Dedifferentiated amniotic fluid mesenchymal stem cell (primary cell): ENCODE data around the gene TTLL10.

Source experiments
- DNase-seq: peaks from one replicate; pipeline ENCODE4 v3.0.0-alpha.2; 2016; ENCODE audit errors: extremely low spot score

The TTLL10 gene

GRCh38 chr1:1157914-1158710 is 15.6 kb upstream of the TTLL10 start:
- DNase-seq: no peak

GRCh38 chr1:1160281-1160930 is 13.3 kb upstream of the TTLL10 start:
- DNase-seq: no peak

GRCh38 chr1:1161078-1161682 is 12.5 kb upstream of the TTLL10 start:
- DNase-seq: no peak

- no peak for DNase-seq
These were observed 12.0 kb upstream of the TTLL10 start for GRCh38 chr1:1161683-1162079.

DNA sequence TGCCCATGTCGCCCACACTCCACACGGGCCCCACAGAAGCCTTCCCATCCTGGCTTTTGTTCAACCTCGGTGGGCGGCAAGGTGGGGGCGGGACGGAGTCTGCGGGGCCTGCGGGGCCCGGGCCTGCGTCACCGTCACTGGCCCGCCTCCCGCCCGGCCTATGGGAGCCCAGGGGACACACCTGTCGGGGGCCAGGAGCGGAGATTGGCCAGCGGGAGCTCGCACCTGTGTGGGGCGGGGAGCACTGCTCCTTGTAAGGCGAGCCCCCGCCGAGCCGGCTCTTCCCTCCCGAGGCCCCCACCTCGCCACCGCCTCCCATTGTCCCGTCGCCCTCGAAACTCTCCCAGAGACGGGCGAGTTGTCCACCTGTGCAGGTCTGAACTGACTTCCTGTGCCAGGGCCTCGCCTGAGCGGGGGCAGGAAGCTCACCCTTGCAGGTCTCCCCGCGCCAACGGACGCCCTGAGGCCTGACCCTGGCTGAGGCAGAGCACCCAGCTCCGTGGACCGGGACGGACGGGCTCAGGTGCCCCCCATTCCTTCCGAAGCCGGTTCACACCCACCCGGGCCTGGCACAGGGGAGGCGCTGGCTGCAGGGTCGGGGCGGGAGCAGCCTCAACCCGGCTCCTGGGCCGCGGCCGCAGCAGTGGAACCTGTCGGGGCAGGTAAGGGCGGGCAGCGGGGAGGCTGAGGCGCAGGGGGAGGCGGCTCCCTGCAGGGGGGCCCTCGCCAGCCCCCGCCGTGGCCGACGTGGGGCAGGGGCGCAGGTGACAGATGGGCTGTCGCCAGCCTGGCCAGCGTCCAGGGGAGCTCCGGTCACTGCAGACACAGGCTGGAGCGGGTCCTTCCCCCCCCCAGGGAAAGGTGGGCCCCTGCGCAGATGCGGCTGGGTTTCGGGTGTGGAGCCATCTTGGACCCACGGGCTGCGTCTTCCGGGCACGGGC is 10.8 kb upstream of the TTLL10 start:
- DNase-seq: no peak

DNA sequence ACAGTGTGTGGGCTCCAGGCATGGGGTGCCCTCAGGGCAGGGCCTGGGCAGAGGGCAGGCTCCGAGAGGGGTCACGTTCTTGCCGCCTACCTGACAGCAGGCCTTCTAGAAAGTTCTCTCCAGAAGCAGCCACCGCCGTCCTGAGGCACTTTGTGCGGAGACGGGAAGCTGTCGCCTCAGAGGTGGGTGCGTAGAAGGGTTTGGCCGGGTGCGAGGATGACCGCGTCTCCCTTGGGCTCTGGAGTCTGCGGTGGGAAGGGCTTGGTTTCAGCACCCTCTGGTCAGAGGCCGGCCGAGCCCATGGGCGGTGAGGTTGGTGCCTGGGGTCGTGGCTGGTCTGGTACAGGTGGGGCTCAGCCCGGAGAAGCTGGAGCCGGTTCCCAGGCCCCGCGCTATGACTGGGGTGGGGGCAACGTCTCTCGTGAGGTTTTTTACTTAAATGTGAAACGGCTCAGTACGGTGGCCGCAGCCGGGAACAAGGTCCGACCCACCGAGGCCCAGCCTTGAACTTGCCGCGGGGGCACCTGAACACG is 10.1 kb upstream of the TTLL10 start:
- DNase-seq: no peak

DNA sequence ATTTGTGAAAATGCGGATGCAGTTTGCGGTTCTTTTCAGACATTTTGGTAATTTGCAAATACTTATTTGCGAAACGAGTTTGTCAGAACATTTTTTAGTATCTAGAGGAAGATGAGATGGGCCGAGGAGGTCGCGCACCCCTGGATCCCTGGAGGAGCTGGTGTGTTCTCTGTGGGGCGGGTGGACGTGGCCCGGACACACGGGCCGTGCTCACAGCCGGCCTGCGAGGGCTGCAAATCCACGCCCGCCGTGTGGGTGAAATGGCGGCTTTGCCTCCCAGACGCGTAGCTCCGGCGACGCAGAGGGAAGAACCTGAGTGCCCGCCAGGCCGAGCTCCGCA is 9.3 kb upstream of the TTLL10 start:
- DNase-seq: no peak

DNA sequence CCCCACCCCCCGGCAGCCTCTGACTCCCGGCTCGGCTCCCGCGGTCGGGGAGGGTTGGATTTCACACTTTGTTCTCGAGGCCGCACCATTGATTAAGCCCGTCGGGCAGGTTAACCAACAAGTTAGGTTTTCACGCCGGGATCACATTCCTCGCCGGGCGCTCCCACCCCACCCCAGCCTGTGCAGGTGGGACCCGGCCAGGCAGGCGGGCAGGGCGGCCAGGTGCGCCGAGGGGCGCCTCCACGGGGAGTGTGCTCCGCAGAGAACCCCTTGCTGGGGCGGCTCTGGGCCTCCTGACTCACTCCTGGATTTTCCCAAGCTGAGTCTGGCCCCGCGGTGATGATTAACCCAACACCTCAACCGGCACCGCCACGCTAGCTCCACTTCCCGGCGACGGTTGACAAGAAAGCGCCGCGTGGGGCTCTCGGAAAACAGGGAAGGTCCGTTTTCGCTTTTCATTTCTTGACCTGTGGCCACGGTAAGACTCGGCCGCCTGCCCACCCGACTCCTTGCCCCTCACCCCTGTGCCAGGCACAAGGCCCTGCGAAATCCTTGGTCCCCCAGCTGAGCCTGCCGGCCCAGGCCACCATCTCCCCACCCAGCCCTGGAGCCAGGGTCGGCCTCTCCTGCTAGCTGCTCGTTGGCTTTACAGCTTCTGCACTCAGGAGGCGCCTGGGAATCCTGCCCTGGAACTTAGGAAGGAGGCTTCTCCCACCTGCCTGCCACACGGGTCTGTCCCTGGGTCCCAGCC is 8.8 kb upstream of the TTLL10 start:
- DNase-seq: no peak

- DNase-seq: no peak
These were observed 8.2 kb upstream of the TTLL10 start for GRCh38 chr1:1165485-1165884.

GRCh38 chr1:1165900-1166421 is 7.7 kb upstream of the TTLL10 start:
- no peak for DNase-seq

GRCh38 chr1:1166642-1167397 is 6.9 kb upstream of the TTLL10 start:
- no peak for DNase-seq

GRCh38 chr1:1167398-1167821 is 6.3 kb upstream of the TTLL10 start:
- DNase-seq: no peak

GRCh38 chr1:1167841-1168450 is 5.7 kb upstream of the TTLL10 start:
- DNase-seq: no peak

DNA sequence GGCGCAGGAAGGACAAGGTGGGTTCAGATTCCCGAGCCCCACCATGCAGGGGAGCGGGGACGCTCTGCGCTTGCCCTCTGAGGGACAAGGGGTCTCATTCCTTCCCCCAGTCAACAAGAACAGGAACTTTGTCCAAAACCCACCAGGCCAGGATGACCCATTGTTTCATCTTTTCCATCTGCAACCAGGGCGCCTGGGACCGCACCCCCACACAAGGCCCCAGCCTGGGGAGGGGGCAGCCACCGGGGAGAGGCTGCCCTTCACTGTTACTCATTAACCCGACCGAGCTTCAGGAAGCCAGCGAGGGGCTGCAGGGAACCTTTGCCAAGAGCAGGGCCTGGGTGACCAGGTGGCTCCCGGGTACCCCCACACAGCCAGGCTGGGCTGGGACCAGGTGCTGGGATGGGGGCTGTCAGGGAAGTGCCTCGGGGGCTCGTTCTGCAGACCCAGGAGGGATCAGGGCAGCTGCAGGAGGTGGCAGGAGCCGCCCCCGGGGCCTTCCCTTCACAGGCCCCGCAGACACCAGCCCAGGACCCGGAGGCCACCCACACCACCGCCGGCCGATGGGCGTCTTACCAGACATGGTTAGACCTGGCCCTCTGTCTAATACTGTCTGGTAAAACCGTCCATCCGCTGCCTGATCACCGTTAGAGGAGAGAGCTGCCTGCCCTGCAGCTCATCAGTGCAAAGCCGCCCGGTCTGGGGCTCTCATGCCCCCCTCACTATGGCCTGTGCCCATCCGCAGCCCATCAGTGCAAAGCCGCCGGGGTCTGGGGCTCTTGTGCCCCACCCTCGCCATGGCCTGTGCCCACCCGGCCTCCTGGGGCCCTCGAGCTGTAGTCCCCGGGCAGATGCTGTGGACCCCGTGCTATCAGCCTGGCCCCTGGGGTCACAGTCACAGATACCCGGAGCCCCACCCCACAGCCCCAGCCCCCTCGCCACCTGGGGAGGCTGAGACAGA is 4.9 kb upstream of the TTLL10 start:
- DNase-seq: no peak

DNA sequence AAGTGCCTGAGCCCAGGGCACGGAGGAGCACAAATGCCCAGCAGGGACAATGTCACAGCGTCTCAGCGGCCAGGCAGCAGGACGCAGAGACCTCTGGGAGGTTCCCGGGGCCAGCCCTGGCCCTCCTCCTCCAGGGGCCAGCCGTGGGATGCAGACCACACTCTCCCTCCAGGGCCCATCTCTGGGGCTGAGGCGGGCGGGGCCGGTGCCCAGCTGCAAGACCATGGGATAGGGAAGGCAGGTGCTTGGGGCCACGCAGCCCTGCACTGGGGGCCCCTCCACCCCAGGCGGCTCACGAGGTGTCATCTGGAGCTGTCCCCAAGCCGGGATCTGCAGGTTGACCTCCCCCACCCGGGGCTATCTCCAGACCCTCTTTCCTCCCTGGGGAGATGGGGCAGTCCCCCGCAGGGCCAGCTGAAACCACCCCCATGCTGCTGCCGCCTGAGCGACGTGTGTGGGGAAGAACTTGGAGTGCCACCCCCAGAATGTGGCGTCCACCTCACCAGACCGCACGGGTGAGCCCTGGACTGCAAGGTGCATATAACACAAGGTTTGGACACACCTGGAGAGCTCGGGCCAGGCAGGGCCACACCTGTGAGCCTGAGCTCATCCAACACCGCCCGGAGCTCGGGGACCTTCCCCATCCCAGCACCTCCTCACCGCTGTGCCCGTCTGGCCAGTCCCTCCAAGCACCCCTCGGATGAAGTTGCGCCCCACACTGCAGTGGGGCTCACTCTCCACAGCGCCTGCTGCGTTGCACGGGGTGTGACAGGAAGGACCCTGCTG is 4.1 kb upstream of the TTLL10 start:
- no peak for DNase-seq

DNA sequence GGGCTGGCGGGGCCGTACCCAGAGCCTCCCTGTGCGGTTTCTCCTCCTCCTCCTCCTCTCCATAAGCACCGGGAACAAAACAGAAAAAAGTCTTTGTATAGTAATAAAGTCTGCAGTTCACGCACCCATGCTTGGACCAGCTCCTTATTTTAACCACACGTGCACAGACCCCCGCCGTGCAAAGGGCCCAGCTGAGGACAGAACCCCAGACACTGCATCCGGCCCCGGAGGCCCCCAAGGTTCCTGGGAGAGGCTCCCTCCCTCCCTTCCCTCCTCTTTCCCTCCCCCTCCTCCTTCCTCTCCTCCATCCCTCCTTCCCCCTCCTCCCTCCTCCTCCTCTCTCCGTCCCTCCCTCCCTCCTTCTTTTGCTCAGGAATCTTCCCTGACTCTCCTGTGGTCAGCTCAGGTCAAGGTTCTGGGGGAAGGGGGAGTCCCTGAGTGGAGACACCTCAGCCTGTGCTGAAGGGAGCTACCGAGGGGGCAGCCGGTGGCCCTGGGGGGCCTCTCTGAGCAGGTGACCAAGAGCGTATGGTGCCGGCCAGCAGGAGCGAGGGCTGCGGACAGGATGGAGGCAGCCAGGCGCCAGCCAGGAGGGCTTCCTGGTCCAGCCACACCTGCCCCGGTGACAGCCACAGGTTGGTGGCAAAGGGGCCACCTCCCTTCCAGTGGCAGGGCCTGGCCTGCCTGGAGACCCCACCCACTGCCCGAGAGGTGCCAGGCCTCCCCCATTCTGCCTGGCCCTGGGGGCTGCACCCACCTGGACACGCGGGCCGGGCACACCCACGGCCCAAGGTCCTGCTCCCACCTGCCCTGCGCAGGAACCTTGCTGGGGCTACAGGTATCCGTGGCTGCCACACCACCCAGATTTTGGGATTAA is 3.2 kb upstream of the TTLL10 start:
- no peak for DNase-seq

GRCh38 chr1:1171161-1171545 is 2.5 kb upstream of the TTLL10 start:
- DNase-seq: no peak
